ENCODE results near the gene PMM1. TPM values are rescaled to one million over a fixed set of nuclear protein-coding genes. Genes with fewer than 3 reads are reported as not detected.

PMM1 gene
- total RNA-seq, 4 donors from 2014 or later = 44.0 to 60.4 (median 50.1) TPM

GRCh38 chr22:41548830-41549211, 40.8 kb downstream of the PMM1 start:
- 95 to 97% methylated on average over 5 of the region's 5 CpGs for WGBS, 2 donors
- intact Hi-C loops (cut with DNase I; ENCODE audit: low total_unique reads) = no loop called here
- no peak for DNase-seq (ENCODE audit: low spot score in 2 of 2)
- no peak for TF ChIP-seq CTCF (IDR thresholded peaks at IDR 0.05)
- TF ChIP-seq POLR2A (IDR thresholded peaks at IDR 0.05) = no peak
- H3K4me3 ChIP-seq (ENCODE audit: low read depth, poor library complexity, severe bottlenecking) = no peak overlapping the region

GRCh38 chr22:41544671-41545476, 44.8 kb downstream of the PMM1 start:
- intact Hi-C loops (cut with DNase I; ENCODE audit: low total_unique reads) = no loop called here
- 21 to 22% methylated on average over 21 of the region's 21 CpGs for WGBS, 2 donors

GRCh38 chr22:41543854-41544670, 45.6 kb downstream of the PMM1 start, which contains the start of gene POLR3H:
Gene POLR3H (minus strand): TSS chr22:41544470. CDS start chr22:41544101, 369 bp downstream.
- 0 to 1% methylated on average over 34 to 74 of the region's 80 CpGs for WGBS, 2 donors
- DNase-seq (ENCODE audit: low spot score in 2 of 2) = peak; percentile 97 to 99
- H3K4me3 ChIP-seq (ENCODE audit: low read depth, poor library complexity, severe bottlenecking) = peak within 1 kb of the TSS; percentile 76
- intact Hi-C loops (cut with DNase I; ENCODE audit: low total_unique reads) = no loop called here
- no peak for TF ChIP-seq POLR2A (IDR thresholded peaks at IDR 0.05)
- TF ChIP-seq CTCF (IDR thresholded peaks at IDR 0.05) = no peak

More at GRCh38 chr22:41544671-41545476, 44.8 kb downstream of the PMM1 start:
- no peak for DNase-seq (ENCODE audit: low spot score in 2 of 2)
- H3K4me3 ChIP-seq (ENCODE audit: low read depth, poor library complexity, severe bottlenecking) = no peak overlapping the region
- TF ChIP-seq CTCF (IDR thresholded peaks at IDR 0.05) (no peak), POLR2A (IDR thresholded peaks at IDR 0.05) (no peak)

- no peak for DNase-seq (ENCODE audit: low spot score in 2 of 2)
- no peak overlapping the region for H3K4me3 ChIP-seq (ENCODE audit: low read depth, poor library complexity, severe bottlenecking)
- intact Hi-C loops (cut with DNase I; ENCODE audit: low total_unique reads) = no loop called here
- 93 to 95% methylated on average over 4 of the region's 4 CpGs for WGBS, 2 donors
- no peak for TF ChIP-seq POLR2A (IDR thresholded peaks at IDR 0.05)
- TF ChIP-seq CTCF (IDR thresholded peaks at IDR 0.05) = no peak
Observed at GRCh38 chr22:41542224-41542623, 47.4 kb downstream of the PMM1 start.

GRCh38 chr22:41541484-41541883, 48.2 kb downstream of the PMM1 start:
- intact Hi-C loops (cut with DNase I; ENCODE audit: low total_unique reads) = no loop called here
- no peak overlapping the region for H3K4me3 ChIP-seq (ENCODE audit: low read depth, poor library complexity, severe bottlenecking)
- DNase-seq (ENCODE audit: low spot score in 2 of 2) = no peak
- no peak for TF ChIP-seq POLR2A (IDR thresholded peaks at IDR 0.05)
- no peak for TF ChIP-seq CTCF (IDR thresholded peaks at IDR 0.05)
- WGBS, 2 donors = 63 to 66% methylated on average over 3 of the region's 3 CpGs
